WTC11 (cell line): ENCODE results near the gene SPATA13. TPM values are rescaled to one million over a fixed set of nuclear protein-coding genes. Genes with fewer than 3 reads are reported as not detected.

ENCODE experiments used
- ATAC-seq: fragments of 200-7000 bp; cut with Tn5 transposase; 2 replicates; pipeline ENCODE4 v1.10.0; 2021; ENCODE audit warnings: mild to moderate bottlenecking, moderate library complexity
- CTCF ChIA-PET: fragments of 300-600 bp; sonication (Branson Sonifier 250); formaldehyde crosslinking; loops from one replicate; lab custom pipeline; 2021; ENCODE audit warnings: antibody characterized with exemption; lab: Charles Lee
- POLR2A ChIA-PET: fragments of 350-600 bp; sonication (Branson Sonifier 250); formaldehyde crosslinking; loops from one replicate; lab custom pipeline; 2021; ENCODE audit warnings: antibody characterized with exemption; lab: Charles Lee
- DNase-seq: peaks from one replicate; pipeline ENCODE4 v3.0.0; 2021; ENCODE audit warnings: low spot score
- H3K27ac Mint-ChIP-seq: 2 replicates; pipeline ENCODE4 v1.8.0; 2021; ENCODE audit warnings: mixed read lengths
- H3K27me3 Mint-ChIP-seq: 2 replicates; pipeline ENCODE4 v1.8.0; 2021; ENCODE audit warnings: low read depth, mild to moderate bottlenecking, moderate library complexity, mixed read lengths
- H3K36me3 Mint-ChIP-seq: 2 replicates; pipeline ENCODE4 v1.8.0; 2021; ENCODE audit warnings: mixed read lengths
- H3K4me1 Mint-ChIP-seq: 2 replicates; pipeline ENCODE4 v1.8.0; 2022; ENCODE audit warnings: mixed read lengths
- H3K4me3 Mint-ChIP-seq: 2 replicates; pipeline ENCODE4 v1.8.0; 2021; ENCODE audit warnings: mild to moderate bottlenecking, moderate library complexity, mixed read lengths
- H3K9me3 Mint-ChIP-seq: 2 replicates; pipeline ENCODE4 v1.8.0; 2021; ENCODE audit warnings: mixed read lengths
- AFF4 ChIP-seq: sonication (generic); formaldehyde crosslinking; IDR thresholded peaks from 2 replicates; pipeline ENCODE4 v1.8.1; 2023; ENCODE audit warnings: mild to moderate bottlenecking, missing genetic modification reagents, borderline replicate concordance
- CREM ChIP-seq: sonication (generic); formaldehyde crosslinking; IDR thresholded peaks from 2 replicates; pipeline ENCODE4 v1.8.1; 2022; ENCODE audit warnings: mild to moderate bottlenecking, missing genetic modification reagents, moderate library complexity
- CTCF ChIP-seq: fragments of 200-600 bp; IDR thresholded peaks from 2 replicates; pipeline ENCODE4 v1.8.0; 2022; ENCODE audit warnings: antibody characterized with exemption
- EMX1 ChIP-seq: fragments of 250-450 bp; sonication (Bioruptor Pico); IDR thresholded peaks from 2 replicates; pipeline ENCODE4 v1.8.0; 2021; ENCODE audit warnings: mild to moderate bottlenecking
- ERG ChIP-seq: fragments of 250-450 bp; sonication (Bioruptor Pico); IDR thresholded peaks from 2 replicates; pipeline ENCODE4 v1.8.0; 2021; ENCODE audit warnings: mild to moderate bottlenecking
- ESRRA ChIP-seq: sonication (generic); formaldehyde crosslinking; IDR thresholded peaks from 2 replicates; pipeline ENCODE4 v1.8.1; 2022; ENCODE audit warnings: mild to moderate bottlenecking, missing genetic modification reagents, borderline replicate concordance
- HMGA2 ChIP-seq: fragments of 250-450 bp; sonication (Bioruptor Pico); IDR thresholded peaks from 2 replicates; pipeline ENCODE4 v1.4.0; 2021; ENCODE audit warnings: mild to moderate bottlenecking, moderate library complexity
- JAZF1 ChIP-seq: fragments of 250-450 bp; sonication (Bioruptor Pico); IDR thresholded peaks from 2 replicates; pipeline ENCODE4 v1.9.0; 2021; ENCODE audit warnings: moderate library complexity, mild to moderate bottlenecking, inconsistent platforms
- MLX ChIP-seq: sonication (generic); formaldehyde crosslinking; IDR thresholded peaks from 2 replicates; pipeline ENCODE4 v1.8.1; 2023; ENCODE audit warnings: mild to moderate bottlenecking, missing genetic modification reagents, moderate library complexity
- NFATC4 ChIP-seq: fragments of 250-450 bp; sonication (Bioruptor Pico); IDR thresholded peaks from 2 replicates; pipeline ENCODE4 v1.9.0; 2021; ENCODE audit warnings: mild to moderate bottlenecking
- RELA ChIP-seq: sonication (generic); formaldehyde crosslinking; IDR thresholded peaks from 2 replicates; pipeline ENCODE4 v1.8.1; 2022; ENCODE audit warnings: missing genetic modification reagents, mild to moderate bottlenecking, borderline replicate concordance
- ZNF121 ChIP-seq: sonication (generic); formaldehyde crosslinking; IDR thresholded peaks from 2 replicates; pipeline ENCODE4 v1.8.0; 2023; ENCODE audit warnings: missing genetic modification reagents
- ZNF396 ChIP-seq: fragments of 250-450 bp; sonication (Bioruptor Pico); IDR thresholded peaks from 2 replicates; pipeline ENCODE4 v1.8.0; 2021; ENCODE audit warnings: mild to moderate bottlenecking, moderate library complexity, borderline replicate concordance
- total RNA-seq: library from RNA; stranded (reverse); gene quantifications from 3 replicates; pipeline ENCODE4 v1.2.3, GENCODE V29; 2021

Gene SPATA13
- total RNA-seq, 1 experiment from 2014 or later, result 29.0 TPM

- TF ChIP-seq CTCF, result no peak
Measured at GRCh38 chr13:24148414-24149235, 11.9 kb upstream of the SPATA13 start (continued).

GRCh38 chr13:24149246-24150032, 11.1 kb upstream of the SPATA13 start:
- Mint-ChIP-seq H3K9me3 (no peaks in the 10 kb centered on the region), H3K27me3 (no peaks in the 10 kb centered on the region), H3K4me1 (peaks cover 40% of the 10 kb centered on the region), H3K36me3 (no peaks in the 10 kb centered on the region), H3K4me3 (no peak overlapping the region), H3K27ac (peak overlapping the region; percentile 57)
- no peak for DNase-seq
- TF ChIP-seq MLX (CRISPR knock-in tag), result no peak
- TF ChIP-seq CREM (CRISPR knock-in tag), result no peak
- TF ChIP-seq ERG (CRISPR knock-in tag), result no peak
- TF ChIP-seq NFATC4 (CRISPR knock-in tag), result no peak
- no peak for TF ChIP-seq AFF4 (CRISPR knock-in tag)
- no peak for TF ChIP-seq JAZF1
- TF ChIP-seq RELA (CRISPR knock-in tag), result no peak
- no peak for TF ChIP-seq ZNF121 (CRISPR knock-in tag)
- no peak for ATAC-seq
- ChIA-PET POLR2A (no interaction called here), CTCF (interaction anchor here (0.6 to 1.7 kb wide), 3 partner anchors 11 to 96 kb away, joined by 3 to 5 read pairs (median 4); partner anchors contain the start of gene SPATA13)

GRCh38 chr13:24150572-24150971, 9.9 kb upstream of the SPATA13 start:
- TF ChIP-seq EMX1 (CRISPR knock-in tag), result no peak
- no peak for TF ChIP-seq JAZF1
- no peak for TF ChIP-seq HMGA2
- no peak for TF ChIP-seq RELA (CRISPR knock-in tag)
- TF ChIP-seq ZNF396 (CRISPR knock-in tag), result no peak
- no peak for TF ChIP-seq ESRRA (CRISPR knock-in tag)
- TF ChIP-seq, all 79 proteins: peak for 0
- H3K27ac Mint-ChIP-seq, result no peak overlapping the region
- H3K27me3 Mint-ChIP-seq, result no peaks in the 10 kb centered on the region
- ChIA-PET POLR2A (no interaction called here), CTCF (interaction anchor here (1.7 kb wide), 1 partner anchor 97 kb away, joined by 5 read pairs; no protein-coding TSS in a partner anchor)
- DNase-seq (no peak), ATAC-seq (no peak)
- no peaks in the 10 kb centered on the region for H3K9me3 Mint-ChIP-seq
- H3K36me3 Mint-ChIP-seq, result no peaks in the 10 kb centered on the region
- H3K4me3 Mint-ChIP-seq, result no peak overlapping the region
- peaks cover 31% of the 10 kb centered on the region for H3K4me1 Mint-ChIP-seq
